NCI-H345 (cell line): ENCODE measurements around the gene PTK7.

Source experiments
- DNase-seq: peaks from one replicate; lab custom pipeline; 2025; lab: John Stamatoyannopoulos, UW

Gene PTK7

GRCh38 chr6:43207286-43207685 is 131.2 kb downstream of the PTK7 start:
- no peak for DNase-seq
